ENCODE data around the gene SDC4.

GRCh38 chr20:45395114-45395415, 46.8 kb upstream of the SDC4 start:
- TF ChIP-seq POLR2A (IDR thresholded peaks at IDR 0.05), result no peak
- TF ChIP-seq, protein P1, sequence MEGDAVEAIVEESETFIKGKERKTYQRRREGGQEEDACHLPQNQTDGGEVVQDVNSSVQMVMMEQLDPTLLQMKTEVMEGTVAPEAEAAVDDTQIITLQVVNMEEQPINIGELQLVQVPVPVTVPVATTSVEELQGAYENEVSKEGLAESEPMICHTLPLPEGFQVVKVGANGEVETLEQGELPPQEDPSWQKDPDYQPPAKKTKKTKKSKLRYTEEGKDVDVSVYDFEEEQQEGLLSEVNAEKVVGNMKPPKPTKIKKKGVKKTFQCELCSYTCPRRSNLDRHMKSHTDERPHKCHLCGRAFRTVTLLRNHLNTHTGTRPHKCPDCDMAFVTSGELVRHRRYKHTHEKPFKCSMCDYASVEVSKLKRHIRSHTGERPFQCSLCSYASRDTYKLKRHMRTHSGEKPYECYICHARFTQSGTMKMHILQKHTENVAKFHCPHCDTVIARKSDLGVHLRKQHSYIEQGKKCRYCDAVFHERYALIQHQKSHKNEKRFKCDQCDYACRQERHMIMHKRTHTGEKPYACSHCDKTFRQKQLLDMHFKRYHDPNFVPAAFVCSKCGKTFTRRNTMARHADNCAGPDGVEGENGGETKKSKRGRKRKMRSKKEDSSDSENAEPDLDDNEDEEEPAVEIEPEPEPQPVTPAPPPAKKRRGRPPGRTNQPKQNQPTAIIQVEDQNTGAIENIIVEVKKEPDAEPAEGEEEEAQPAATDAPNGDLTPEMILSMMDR (IDR thresholded peaks at IDR 0.05), result no peak

Measured in vagina (tissue), 2 donors.